Progenitor cell of endocrine pancreas (in vitro differentiated cells): ENCODE results near the gene VWA5B1. TPM values are rescaled to one million over a fixed set of nuclear protein-coding genes. Genes with fewer than 3 reads are reported as not detected.

Experiments
- DNase-seq: peaks from one replicate; pipeline ENCODE4 v3.0.0; 2021; ENCODE audit warnings: low spot score; ENCODE audit not compliant: unreplicated experiment
- H3K27ac Mint-ChIP-seq: 2 replicates; pipeline ENCODE4 v1.8.0; 2021; ENCODE audit warnings: mild to moderate bottlenecking, moderate library complexity, mixed read lengths
- H3K27me3 Mint-ChIP-seq: 2 replicates; pipeline ENCODE4 v1.8.0; 2021; ENCODE audit warnings: mixed read lengths
- H3K36me3 Mint-ChIP-seq: 2 replicates; pipeline ENCODE4 v1.8.0; 2022; ENCODE audit warnings: mixed read lengths; ENCODE audit not compliant: insufficient read depth
- H3K4me1 Mint-ChIP-seq: 2 replicates; pipeline ENCODE4 v1.8.0; 2021; ENCODE audit warnings: low read depth, mixed read lengths
- H3K4me3 Mint-ChIP-seq: 2 replicates; pipeline ENCODE4 v1.8.0; 2021; ENCODE audit warnings: low read depth, mild to moderate bottlenecking, moderate library complexity, mixed read lengths
- H3K9me3 Mint-ChIP-seq: 2 replicates; pipeline ENCODE4 v1.8.0; 2021; ENCODE audit warnings: low read depth, mixed read lengths
- total RNA-seq: library from RNA; stranded (reverse); gene quantifications from 2 replicates; pipeline ENCODE4 v1.2.1, GENCODE V29; 2021
- TF ChIP-seq, protein P1 (sequence below): fragments of 200-600 bp; sonication (generic); IDR thresholded peaks from one replicate; pipeline ENCODE4 v1.5.0; 2021; ENCODE audit warnings: antibody characterized with exemption, mild to moderate bottlenecking; ENCODE audit not compliant: unreplicated experiment

Gene VWA5B1
- total RNA-seq, 1 donor from 2014 or later: 0.19 TPM

DNA sequence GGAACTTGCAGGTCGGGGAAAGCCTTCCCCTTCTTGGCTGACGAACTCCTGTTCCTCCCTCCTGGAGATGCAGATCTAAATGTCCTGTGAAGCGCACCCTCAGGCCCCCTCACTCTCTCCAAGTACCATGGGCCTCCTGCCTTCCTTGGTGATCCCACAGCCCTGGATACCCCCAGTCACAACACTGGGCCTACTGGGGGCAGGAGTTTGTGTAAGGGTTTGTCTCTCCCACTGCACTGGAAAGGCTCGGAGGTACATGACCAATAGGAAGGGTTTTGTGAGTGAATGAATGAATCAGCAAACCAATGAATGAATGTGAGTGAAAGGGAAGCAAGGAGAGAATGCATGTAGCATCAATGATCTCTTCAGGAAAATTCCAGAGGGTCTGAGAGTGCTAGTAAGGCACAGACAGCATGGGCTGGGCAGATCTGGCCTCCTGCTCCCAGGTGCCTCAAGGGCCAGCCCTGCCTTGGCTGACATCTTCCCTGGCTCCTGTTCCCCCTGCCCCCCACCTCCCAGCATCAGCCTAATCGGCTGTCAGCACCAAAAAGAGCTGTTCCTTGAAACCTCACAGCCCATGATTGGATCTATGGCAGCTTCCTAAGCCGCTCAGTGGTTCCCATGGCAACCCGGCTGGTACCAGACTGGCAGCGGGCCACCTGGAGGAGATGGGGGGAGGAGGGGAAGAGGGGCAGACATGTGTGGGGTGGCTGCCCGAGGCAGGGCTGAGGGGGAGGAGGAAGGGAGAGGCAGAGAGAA is 95.8 kb downstream of the VWA5B1 start:
- no peaks in the 10 kb centered on the region for H3K36me3 Mint-ChIP-seq
- H3K27me3 Mint-ChIP-seq: peaks cover 82% of the 10 kb centered on the region
- no peaks in the 10 kb centered on the region for H3K9me3 Mint-ChIP-seq
- no peak for DNase-seq
- TF ChIP-seq, protein P1, sequence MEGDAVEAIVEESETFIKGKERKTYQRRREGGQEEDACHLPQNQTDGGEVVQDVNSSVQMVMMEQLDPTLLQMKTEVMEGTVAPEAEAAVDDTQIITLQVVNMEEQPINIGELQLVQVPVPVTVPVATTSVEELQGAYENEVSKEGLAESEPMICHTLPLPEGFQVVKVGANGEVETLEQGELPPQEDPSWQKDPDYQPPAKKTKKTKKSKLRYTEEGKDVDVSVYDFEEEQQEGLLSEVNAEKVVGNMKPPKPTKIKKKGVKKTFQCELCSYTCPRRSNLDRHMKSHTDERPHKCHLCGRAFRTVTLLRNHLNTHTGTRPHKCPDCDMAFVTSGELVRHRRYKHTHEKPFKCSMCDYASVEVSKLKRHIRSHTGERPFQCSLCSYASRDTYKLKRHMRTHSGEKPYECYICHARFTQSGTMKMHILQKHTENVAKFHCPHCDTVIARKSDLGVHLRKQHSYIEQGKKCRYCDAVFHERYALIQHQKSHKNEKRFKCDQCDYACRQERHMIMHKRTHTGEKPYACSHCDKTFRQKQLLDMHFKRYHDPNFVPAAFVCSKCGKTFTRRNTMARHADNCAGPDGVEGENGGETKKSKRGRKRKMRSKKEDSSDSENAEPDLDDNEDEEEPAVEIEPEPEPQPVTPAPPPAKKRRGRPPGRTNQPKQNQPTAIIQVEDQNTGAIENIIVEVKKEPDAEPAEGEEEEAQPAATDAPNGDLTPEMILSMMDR: no peak
- no peaks in the 10 kb centered on the region for H3K4me1 Mint-ChIP-seq
- no peak overlapping the region for H3K4me3 Mint-ChIP-seq
- no peak overlapping the region for H3K27ac Mint-ChIP-seq

DNA sequence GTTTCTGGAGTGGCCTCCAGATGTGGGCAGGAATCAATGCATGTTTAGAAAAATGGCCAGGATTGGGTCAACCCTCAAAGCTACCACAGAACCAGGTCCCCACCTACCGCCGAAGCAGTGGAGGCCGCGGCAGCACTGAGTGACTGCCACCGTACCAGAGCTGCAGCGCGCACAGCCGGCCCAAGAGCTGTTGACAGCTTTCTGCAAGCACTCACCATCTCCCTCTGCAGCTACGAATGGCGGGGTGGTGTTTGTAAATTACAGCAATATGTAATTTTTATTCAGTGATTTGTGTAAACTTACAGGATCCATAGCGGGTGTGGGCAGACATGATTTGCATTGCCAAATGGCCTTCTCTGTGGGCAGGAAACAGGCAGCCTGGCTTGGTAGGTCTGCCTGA is 98.9 kb downstream of the VWA5B1 start:
- DNase-seq: no peak
- TF ChIP-seq, protein P1: no peak
- Mint-ChIP-seq H3K27ac (no peak overlapping the region), H3K27me3 (peaks cover 88% of the 10 kb centered on the region), H3K4me3 (no peak overlapping the region), H3K36me3 (no peaks in the 10 kb centered on the region), H3K9me3 (no peaks in the 10 kb centered on the region), H3K4me1 (no peaks in the 10 kb centered on the region)

DNA sequence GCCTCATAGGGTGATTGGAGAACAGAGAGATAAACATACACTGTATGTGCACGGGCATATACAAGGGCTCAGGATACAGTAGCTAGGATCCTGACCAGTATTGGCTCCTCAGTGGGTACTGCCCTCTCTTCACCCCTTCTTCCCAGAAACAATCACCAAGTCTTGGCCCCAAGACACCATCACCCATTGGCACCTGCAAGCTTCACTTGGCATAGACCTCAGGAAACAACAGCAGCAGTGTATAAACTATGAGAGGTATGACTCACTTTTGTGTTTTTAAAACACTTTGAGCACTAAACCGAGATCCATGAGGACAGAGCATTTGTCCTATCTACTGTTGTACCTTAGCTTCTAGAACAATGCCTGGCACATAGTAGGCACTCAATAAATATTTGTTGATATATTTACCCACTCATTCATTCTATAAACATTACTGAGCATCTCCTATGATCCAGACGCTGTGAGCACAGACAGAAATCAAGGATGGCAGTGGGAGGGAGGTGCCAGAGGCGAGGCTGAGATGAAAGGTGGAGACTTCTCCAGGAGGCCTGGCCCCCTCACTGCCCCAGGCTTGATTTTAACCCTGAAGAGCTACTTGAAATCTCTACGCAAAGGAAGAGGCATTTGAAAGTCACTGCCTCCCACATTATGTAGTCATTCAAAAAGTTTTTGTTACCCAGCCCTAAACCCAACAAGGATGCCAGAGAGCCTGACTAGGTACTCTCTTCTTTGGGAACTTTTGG is 100.1 kb downstream of the VWA5B1 start:
- no peak for DNase-seq
- Mint-ChIP-seq H3K4me1 (no peaks in the 10 kb centered on the region), H3K4me3 (no peak overlapping the region), H3K9me3 (no peaks in the 10 kb centered on the region), H3K27ac (no peak overlapping the region), H3K27me3 (peaks cover 83% of the 10 kb centered on the region), H3K36me3 (no peaks in the 10 kb centered on the region)
- TF ChIP-seq, protein P1: no peak

DNA sequence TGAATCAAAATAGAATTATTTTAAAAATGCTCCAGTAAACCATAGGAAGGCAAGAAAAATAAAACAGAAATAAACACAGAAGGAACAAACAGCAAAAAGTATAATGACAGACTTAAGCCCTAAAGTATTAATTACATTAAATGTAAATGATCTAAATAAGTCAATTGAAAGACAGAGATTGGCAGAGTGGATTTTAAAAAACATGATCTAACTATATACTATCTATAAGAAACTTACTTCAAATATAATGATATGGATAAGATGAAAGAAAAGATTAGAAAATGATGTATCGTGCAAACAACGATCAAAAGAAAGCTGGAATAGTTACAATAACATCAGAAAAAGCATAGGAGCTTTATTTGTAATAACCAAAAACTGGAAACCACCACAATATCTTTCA is 104.6 kb downstream of the VWA5B1 start:
- H3K9me3 Mint-ChIP-seq: peaks cover 3% of the 10 kb centered on the region
- no peaks in the 10 kb centered on the region for H3K4me1 Mint-ChIP-seq
- TF ChIP-seq, protein P1: no peak
- peaks cover 80% of the 10 kb centered on the region for H3K27me3 Mint-ChIP-seq
- H3K27ac Mint-ChIP-seq: no peak overlapping the region
- H3K36me3 Mint-ChIP-seq: no peaks in the 10 kb centered on the region
- no peak overlapping the region for H3K4me3 Mint-ChIP-seq
- no peak for DNase-seq

DNA sequence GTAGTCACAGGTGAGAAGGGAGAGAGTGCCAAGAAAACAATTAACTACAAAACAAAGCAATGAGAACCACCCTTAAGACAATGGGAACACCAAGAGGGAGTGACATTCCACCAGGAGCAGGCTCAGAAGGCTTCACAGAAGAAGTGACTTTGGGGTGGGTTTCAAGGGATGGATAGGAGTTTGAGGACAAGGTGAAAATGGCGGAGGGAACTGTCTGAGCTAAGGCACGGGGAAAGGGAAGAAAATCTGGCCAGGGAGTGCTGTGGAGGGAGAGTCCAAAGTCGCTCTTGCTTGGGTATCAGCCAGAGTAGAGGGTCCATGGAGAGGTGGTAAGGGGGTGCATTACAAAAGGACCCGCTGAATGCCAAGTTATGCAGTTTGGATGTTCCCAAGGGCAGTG is 108.1 kb downstream of the VWA5B1 start:
- no peaks in the 10 kb centered on the region for H3K36me3 Mint-ChIP-seq
- peaks cover 80% of the 10 kb centered on the region for H3K27me3 Mint-ChIP-seq
- H3K27ac Mint-ChIP-seq: no peak overlapping the region
- H3K4me1 Mint-ChIP-seq: peaks cover 2% of the 10 kb centered on the region
- DNase-seq: no peak
- H3K9me3 Mint-ChIP-seq: peaks cover 3% of the 10 kb centered on the region
- TF ChIP-seq, protein P1: no peak
- no peak overlapping the region for H3K4me3 Mint-ChIP-seq
